Mesothelial cell of epicardium (in vitro differentiated cells): ENCODE measurements around the gene POGLUT2. TPM values are rescaled to one million over a fixed set of nuclear protein-coding genes. Genes with fewer than 3 reads are reported as not detected.
A peak's percentile ranks its signal among the peaks of the same experiment; 100 is the strongest.

Source experiments
- DNase-seq, 2 experiments: peaks; one replicate each; pipeline ENCODE4 v3.0.0; 2021; ENCODE audit warnings: low spot score in 2 of 2; ENCODE audit not compliant: unreplicated experiment in 2 of 2
- H3K27ac Mint-ChIP-seq: 2 replicates; pipeline ENCODE4 v1.8.0; 2021; ENCODE audit warnings: mixed read lengths
- H3K27me3 Mint-ChIP-seq: 2 replicates; pipeline ENCODE4 v1.8.0; 2021; ENCODE audit warnings: low read depth, mixed read lengths
- H3K36me3 Mint-ChIP-seq: 2 replicates; pipeline ENCODE4 v1.8.0; 2021; ENCODE audit warnings: mixed read lengths
- H3K4me1 Mint-ChIP-seq: 2 replicates; pipeline ENCODE4 v1.8.0; 2021; ENCODE audit warnings: mixed read lengths
- H3K4me3 Mint-ChIP-seq: 2 replicates; pipeline ENCODE4 v1.8.0; 2021; ENCODE audit warnings: mild to moderate bottlenecking, moderate library complexity, mixed read lengths
- H3K9me3 Mint-ChIP-seq: 2 replicates; pipeline ENCODE4 v1.8.0; 2021; ENCODE audit warnings: mixed read lengths
- CTCF ChIP-seq: fragments of 200-600 bp; sonication (generic); IDR thresholded peaks from one replicate; pipeline ENCODE4 v1.5.0; 2021; ENCODE audit warnings: antibody characterized with exemption; ENCODE audit not compliant: unreplicated experiment
- total RNA-seq: library from RNA; stranded (reverse); gene quantifications from 3 replicates; pipeline ENCODE4 v1.2.1, GENCODE V29; 2021

Gene POGLUT2
- total RNA-seq, 1 donor from 2014 or later = 22.0 TPM

- peak overlapping the region; percentile 88 for H3K4me3 Mint-ChIP-seq
These were observed 27.3 kb downstream of the POGLUT2 start for GRCh38 chr13:102771298-102772041.

GRCh38 chr13:102770435-102770834 lies 28.3 kb downstream of the POGLUT2 start:
- no peak overlapping the region for H3K4me3 Mint-ChIP-seq
- H3K36me3 Mint-ChIP-seq = no peaks in the 10 kb centered on the region
- H3K27ac Mint-ChIP-seq = no peak overlapping the region
- no peaks in the 10 kb centered on the region for H3K9me3 Mint-ChIP-seq
- peaks cover 14% of the 10 kb centered on the region for H3K4me1 Mint-ChIP-seq
- no peaks in the 10 kb centered on the region for H3K27me3 Mint-ChIP-seq
- DNase-seq = no peak
- no peak for TF ChIP-seq CTCF

More at GRCh38 chr13:102771298-102772041, 27.3 kb downstream of the POGLUT2 start:
- Mint-ChIP-seq H3K27ac (no peak overlapping the region), H3K4me1 (peaks cover 14% of the 10 kb centered on the region), H3K9me3 (no peaks in the 10 kb centered on the region), H3K36me3 (no peaks in the 10 kb centered on the region), H3K27me3 (no peaks in the 10 kb centered on the region)
- DNase-seq = no peak
- TF ChIP-seq CTCF = no peak

- H3K27ac Mint-ChIP-seq = no peak overlapping the region
- H3K9me3 Mint-ChIP-seq = no peaks in the 10 kb centered on the region
- no peak for TF ChIP-seq CTCF
- peaks cover 14% of the 10 kb centered on the region for H3K4me1 Mint-ChIP-seq
- no peaks in the 10 kb centered on the region for H3K36me3 Mint-ChIP-seq
- H3K27me3 Mint-ChIP-seq = no peaks in the 10 kb centered on the region
- no peak overlapping the region for H3K4me3 Mint-ChIP-seq
- DNase-seq = no peak
These were observed 29.1 kb downstream of the POGLUT2 start for GRCh38 chr13:102769679-102770078.

GRCh38 chr13:102768909-102769308 lies 29.9 kb downstream of the POGLUT2 start:
- no peaks in the 10 kb centered on the region for H3K9me3 Mint-ChIP-seq
- H3K36me3 Mint-ChIP-seq = no peaks in the 10 kb centered on the region
- peaks cover 8% of the 10 kb centered on the region for H3K4me1 Mint-ChIP-seq
- H3K27ac Mint-ChIP-seq = no peak overlapping the region
- TF ChIP-seq CTCF = no peak
- H3K27me3 Mint-ChIP-seq = no peaks in the 10 kb centered on the region
- DNase-seq = no peak
- no peak overlapping the region for H3K4me3 Mint-ChIP-seq

GRCh38 chr13:102763741-102764140 lies 35.0 kb downstream of the POGLUT2 start:
- Mint-ChIP-seq H3K9me3 (no peaks in the 10 kb centered on the region), H3K27me3 (no peaks in the 10 kb centered on the region), H3K36me3 (no peaks in the 10 kb centered on the region), H3K27ac (no peak overlapping the region), H3K4me3 (no peak overlapping the region), H3K4me1 (no peaks in the 10 kb centered on the region)
- no peak for TF ChIP-seq CTCF
- DNase-seq = no peak

GRCh38 chr13:102761071-102761470 lies 37.7 kb downstream of the POGLUT2 start:
- Mint-ChIP-seq H3K27me3 (no peaks in the 10 kb centered on the region), H3K9me3 (no peaks in the 10 kb centered on the region), H3K4me1 (peaks cover 4% of the 10 kb centered on the region), H3K4me3 (no peak overlapping the region), H3K27ac (no peak overlapping the region), H3K36me3 (no peaks in the 10 kb centered on the region)
- no peak for TF ChIP-seq CTCF
- DNase-seq = no peak
